Loucy (cell line): ENCODE results near the gene CRHR1.

Experiments used
- EZH2phosphoT487 ChIP-seq: fragments of 200-600 bp; IDR thresholded peaks from 2 replicates; pipeline ENCODE4 v1.6.1; 2018; ENCODE audit warnings: antibody characterized with exemption, mild to moderate bottlenecking, moderate library complexity, borderline replicate concordance
- TF ChIP-seq, protein P1 (sequence below): fragments of 200-600 bp; sonication (generic); conservative IDR thresholded peaks from 2 replicates; pipeline ENCODE4 v1.5.1; 2014; ENCODE audit warnings: mild to moderate bottlenecking, antibody characterized with exemption, low read length

- TF ChIP-seq, protein P1, sequence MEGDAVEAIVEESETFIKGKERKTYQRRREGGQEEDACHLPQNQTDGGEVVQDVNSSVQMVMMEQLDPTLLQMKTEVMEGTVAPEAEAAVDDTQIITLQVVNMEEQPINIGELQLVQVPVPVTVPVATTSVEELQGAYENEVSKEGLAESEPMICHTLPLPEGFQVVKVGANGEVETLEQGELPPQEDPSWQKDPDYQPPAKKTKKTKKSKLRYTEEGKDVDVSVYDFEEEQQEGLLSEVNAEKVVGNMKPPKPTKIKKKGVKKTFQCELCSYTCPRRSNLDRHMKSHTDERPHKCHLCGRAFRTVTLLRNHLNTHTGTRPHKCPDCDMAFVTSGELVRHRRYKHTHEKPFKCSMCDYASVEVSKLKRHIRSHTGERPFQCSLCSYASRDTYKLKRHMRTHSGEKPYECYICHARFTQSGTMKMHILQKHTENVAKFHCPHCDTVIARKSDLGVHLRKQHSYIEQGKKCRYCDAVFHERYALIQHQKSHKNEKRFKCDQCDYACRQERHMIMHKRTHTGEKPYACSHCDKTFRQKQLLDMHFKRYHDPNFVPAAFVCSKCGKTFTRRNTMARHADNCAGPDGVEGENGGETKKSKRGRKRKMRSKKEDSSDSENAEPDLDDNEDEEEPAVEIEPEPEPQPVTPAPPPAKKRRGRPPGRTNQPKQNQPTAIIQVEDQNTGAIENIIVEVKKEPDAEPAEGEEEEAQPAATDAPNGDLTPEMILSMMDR: no peak
- no peak for TF ChIP-seq EZH2phosphoT487
These were observed 85.7 kb downstream of the CRHR1 start for GRCh38 chr17:45869676-45870341.
